LNCaP clone FGC (cell line): ENCODE data around the gene DDX18.
"Not testable (repeated sequence)": the region's sequence is repeated elsewhere in the genome, so short reads cannot be mapped to it uniquely, and the experiment has no call there.

Experiments used
- DNase-seq: peaks from one replicate; pipeline ENCODE4 v3.0.0-alpha.2; 2011; ENCODE audit warnings: low read depth
- H3K4me3 ChIP-seq: 2 replicates; pipeline ENCODE4 v1.5.1; 2011; ENCODE audit warnings: mild to moderate bottlenecking, low read depth, low read length, control low read depth
- CTCF ChIP-seq: IDR thresholded peaks from 2 replicates; pipeline ENCODE4 v1.5.1; 2012; ENCODE audit warnings: mild to moderate bottlenecking; ENCODE audit not compliant: control insufficient read depth, insufficient read depth; ENCODE audit errors: extremely low read depth

Gene DDX18

GRCh38 chr2:117785740-117786139, 28.8 kb upstream of the DDX18 start:
- DNase-seq = peak; percentile 31
- no peak overlapping the region for H3K4me3 ChIP-seq
- peak; percentile 50 for TF ChIP-seq CTCF

- no peak for DNase-seq
- H3K4me3 ChIP-seq = no peak overlapping the region
Observed at GRCh38 chr2:117786520-117786919, 28.0 kb upstream of the DDX18 start.

GRCh38 chr2:117789505-117789904, 25.0 kb upstream of the DDX18 start:
- DNase-seq = no peak
- no peak overlapping the region for H3K4me3 ChIP-seq
- no peak for TF ChIP-seq CTCF

More at GRCh38 chr2:117786520-117786919, 28.0 kb upstream of the DDX18 start:
- TF ChIP-seq CTCF = no peak

- no peak overlapping the region for H3K4me3 ChIP-seq
- no peak for DNase-seq
- TF ChIP-seq CTCF = no peak
Observed at GRCh38 chr2:117794668-117795067, 19.8 kb upstream of the DDX18 start.

GRCh38 chr2:117801826-117802225, 12.7 kb upstream of the DDX18 start:
- DNase-seq = no peak
- no peak overlapping the region for H3K4me3 ChIP-seq
- no peak for TF ChIP-seq CTCF

GRCh38 chr2:117803644-117804325, 10.7 kb upstream of the DDX18 start:
- H3K4me3 ChIP-seq = 0 out of 2 replicates have a peak overlapping the region, but pooled peaks have one; percentile 16
- not testable (repeated sequence) for DNase-seq

GRCh38 chr2:117812443-117812842, 2.0 kb upstream of the DDX18 start:
- TF ChIP-seq CTCF = no peak
- H3K4me3 ChIP-seq = no peak overlapping the region
- DNase-seq = no peak

- no peak for DNase-seq
- TF ChIP-seq CTCF = no peak
- peak overlapping the region; percentile 96 for H3K4me3 ChIP-seq
Observed at GRCh38 chr2:117815946-117816345, 1.5 kb downstream of the DDX18 start.
